HG02938 (cell line): ENCODE results near the gene SETD1A.

ENCODE experiments used
- ATAC-seq: cut with Tn5 transposase; IDR thresholded peaks from one replicate; pipeline ENCODE4 v1.9.1; 2021; ENCODE audit warnings: mild to moderate bottlenecking, moderate library complexity; ENCODE audit not compliant: unreplicated experiment

Gene SETD1A

DNA sequence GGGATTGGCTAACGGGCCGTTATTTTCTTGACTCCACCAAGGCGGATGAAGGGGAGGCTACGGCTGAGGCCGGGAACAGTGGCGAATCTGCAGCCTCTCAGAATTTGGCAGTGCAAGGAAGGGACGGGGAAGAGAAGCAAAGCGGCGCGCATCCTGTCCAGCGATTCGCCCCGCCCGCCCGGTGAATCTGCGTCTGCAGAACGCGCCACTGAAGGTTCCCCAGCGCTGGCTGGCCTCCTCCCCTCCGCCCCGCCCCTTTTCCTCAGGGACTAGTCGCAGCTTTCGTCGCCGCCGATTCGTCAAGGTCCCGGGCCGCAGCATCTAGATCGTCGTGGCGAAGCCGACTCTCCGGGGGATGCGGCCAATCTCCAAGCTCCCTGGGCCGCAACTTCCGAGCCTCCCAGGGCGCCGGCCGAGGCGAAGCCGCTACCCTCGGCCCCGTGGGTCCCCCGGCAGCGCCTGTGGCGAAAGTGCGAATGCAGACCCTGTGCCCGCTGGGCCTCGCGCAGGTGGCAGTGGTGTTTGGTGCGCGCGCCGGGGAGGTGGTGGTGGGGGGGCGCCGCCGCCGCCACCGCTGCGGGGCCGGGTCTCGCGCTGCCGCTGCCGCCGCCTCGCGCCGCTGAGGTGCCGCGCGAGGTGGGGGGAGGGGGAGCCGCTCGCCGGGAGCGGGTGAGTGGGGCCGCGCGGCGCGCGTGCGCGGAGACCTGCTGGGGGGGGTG, at the start of gene SETD1A:
Gene SETD1A (plus strand): TSS at position 299 of the 719 bp plus-strand sequence. CDS start 978 bp downstream, outside the sequence.
- ATAC-seq = peak; percentile 76

DNA sequence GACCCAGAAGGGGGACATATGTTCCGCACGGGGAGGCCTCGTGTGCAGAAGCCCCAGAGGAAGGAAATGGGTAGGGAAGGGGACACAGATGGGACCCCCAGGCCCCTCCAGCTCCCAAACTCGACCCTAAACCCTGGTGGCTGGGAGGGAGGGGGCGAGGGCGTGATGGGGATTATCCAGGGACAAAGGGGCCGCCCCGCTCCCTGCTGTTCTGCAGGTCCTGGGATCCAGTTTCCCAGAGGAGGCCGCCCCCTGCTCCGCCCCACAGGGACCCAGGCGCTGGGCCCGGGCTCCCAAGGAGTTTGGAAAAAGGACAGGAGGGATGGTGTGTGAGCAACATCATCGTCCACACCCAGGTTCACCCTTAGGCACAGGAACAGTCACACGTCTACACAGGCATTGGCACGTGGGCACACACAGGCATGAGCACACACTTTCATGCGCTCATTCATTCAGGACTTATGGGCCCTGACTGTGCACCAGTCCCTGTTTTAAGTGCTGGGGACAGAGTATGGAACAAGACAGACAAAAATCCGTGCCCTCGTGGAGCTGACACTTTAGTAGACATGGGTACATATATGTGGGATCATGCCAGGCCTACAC, 47.0 kb upstream of the SETD1A start:
- ATAC-seq = no peak

DNA sequence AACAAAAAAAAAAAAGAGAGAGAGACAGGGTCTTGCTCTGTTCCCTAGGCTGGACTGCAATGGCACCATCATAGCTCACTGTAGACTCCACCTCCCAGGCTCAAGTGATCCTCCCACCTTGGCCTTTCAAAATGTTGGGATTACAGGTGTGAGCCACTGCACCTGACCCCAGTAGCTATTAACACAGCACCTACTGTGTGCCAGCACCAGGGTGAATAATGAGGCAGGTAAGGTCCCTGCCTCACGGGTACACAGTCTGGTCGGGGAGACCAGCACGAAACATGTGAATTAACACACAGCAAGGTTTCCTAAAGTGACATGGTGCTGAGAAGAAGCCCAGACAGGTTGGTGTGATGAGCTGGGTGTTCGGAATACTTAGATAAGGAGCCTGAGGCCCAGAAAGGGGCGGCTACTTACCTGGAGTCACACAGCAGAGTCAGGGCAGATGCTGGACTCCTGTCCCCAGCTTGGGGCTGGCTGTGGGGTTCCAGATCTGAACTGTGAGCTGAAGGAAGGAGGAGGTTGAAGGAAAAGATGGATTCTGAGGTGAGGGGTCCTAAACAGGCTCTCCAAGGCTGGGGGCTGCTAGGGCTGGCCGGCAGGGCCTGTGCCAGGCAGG, 44.7 kb upstream of the SETD1A start:
- no peak for ATAC-seq

DNA sequence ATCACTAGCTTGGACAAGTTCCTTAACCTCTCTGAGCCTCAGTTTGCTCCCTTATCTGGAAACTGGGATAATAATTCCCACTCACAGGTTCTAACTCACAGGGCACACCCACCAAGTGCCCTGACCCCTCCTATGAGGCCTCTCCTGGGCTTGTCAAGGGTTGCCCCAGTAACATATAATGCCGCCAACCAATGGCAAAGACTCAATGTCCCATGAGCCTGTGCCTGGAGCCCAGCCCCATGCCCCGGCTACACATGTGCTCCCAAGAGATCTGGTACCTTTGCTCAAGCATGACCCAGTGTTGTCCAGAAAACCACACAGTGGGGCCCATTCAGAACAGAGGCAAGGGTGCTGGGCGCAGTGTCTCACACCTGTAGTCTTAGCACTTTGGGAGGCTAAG, 42.7 kb upstream of the SETD1A start:
- no peak for ATAC-seq

DNA sequence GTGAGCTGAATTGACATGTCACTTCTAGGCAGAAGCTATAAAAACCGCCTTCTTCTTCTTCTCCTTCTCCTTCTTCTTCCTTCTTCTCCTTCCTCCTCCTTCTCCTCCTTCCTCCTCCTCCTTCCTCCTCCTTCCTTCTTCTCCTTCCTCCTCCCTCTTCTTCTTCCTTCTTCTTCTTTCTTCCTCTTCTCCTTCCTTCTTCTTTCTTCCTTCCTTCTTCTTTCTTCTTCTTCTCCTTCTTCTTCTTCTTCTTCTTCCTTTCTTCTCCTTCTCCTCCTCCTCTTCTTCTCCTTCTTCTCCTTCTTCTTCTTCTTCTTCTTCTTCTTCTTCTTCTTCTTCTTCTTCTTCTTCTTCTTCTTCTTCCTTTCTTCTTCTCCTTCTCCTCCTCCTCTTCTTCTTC, 38.9 kb upstream of the SETD1A start:
- ATAC-seq = no peak

DNA sequence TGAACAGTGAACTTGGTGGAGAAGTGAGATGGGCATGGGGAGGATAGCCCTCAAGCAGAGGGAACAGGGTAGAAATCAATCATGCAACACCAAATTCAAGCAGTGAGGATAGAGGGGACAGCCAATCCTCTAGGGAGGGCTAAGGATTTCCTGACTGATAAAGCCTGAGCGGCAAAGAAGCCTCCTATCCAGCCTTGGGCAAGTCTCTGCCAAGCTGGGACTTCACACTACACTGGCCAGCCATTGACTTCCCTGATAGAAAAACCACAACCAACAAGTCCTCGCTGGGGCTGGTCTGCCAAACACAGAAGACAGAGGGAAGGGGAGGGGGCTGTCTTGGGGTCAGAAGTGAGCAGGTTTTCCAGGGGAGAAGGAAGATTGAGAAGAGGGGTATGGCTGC, 36.7 kb upstream of the SETD1A start:
- ATAC-seq = no peak

DNA sequence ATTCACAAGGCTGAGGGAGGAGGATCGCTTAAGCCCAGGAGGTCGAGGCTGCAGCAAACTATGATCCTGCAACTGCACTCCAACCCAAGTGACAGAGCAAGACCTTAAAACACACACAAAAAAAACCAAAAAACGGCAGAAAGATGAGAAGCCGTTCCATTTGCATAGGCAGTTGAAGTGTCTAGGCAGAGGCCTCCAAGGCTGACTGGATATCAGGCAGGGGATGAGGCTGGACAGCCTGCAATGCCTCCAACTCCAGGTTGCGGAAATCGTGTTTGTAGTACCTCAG, 36.2 kb upstream of the SETD1A start:
- no peak for ATAC-seq

DNA sequence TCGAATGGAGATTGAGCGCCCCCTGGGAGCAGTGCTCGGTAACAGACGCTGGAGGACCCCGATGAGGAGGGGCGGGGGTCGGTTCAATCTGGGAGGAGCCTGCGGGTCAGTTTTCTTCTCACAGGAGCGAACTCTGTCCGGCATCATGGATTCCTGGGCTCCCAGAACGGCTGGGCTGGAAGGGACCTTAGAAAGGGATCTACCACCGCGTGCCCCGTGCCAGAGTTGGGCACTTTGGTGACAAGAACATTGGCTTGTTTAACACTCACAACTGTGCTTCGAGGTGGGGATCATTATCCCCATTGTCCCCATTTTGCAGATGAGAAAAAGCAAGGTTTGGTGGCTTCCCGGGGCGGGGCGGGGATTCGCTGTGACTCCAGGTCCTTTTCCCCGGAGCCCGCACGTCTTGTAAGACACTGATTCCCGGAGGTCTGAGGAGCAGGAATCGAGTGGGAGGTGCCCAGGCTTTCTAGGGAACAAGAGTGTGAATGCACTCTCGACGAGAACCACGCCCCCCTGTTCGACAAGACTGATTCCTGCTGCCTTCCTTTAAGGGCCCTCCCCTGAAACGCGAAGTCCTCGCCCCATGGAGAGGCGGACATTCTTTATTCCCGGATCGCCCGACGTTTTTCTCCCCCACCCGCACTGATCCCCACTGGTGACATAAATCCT, 35.7 kb upstream of the SETD1A start:
- no peak for ATAC-seq

DNA sequence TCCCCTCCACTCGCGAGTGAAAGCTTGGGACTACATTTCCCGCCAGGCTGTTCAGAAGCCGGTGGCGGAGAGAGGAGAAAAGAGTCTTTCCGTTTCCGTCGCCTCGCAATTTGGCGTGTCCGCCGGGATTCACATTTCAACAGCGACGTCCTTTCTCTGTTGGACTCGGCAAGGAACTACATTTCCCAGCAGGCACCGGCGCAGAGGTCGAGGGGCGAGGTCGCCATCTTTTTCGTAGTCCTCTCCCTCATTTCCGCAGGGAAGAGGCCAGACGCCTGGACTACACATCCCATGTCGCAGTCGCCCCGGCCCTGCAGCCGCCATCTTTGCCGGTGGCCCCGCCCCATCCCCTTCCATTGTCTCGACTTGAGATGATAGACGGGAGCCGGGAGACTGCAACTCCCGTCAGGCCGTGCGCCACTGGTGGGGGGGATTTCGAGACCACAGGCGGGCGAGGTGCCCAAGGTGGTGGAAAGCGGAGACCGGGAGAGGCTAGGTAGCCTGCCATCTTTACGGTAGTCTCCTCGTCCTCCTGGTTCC, 35.1 kb upstream of the SETD1A start:
- ATAC-seq = peak; percentile 75

DNA sequence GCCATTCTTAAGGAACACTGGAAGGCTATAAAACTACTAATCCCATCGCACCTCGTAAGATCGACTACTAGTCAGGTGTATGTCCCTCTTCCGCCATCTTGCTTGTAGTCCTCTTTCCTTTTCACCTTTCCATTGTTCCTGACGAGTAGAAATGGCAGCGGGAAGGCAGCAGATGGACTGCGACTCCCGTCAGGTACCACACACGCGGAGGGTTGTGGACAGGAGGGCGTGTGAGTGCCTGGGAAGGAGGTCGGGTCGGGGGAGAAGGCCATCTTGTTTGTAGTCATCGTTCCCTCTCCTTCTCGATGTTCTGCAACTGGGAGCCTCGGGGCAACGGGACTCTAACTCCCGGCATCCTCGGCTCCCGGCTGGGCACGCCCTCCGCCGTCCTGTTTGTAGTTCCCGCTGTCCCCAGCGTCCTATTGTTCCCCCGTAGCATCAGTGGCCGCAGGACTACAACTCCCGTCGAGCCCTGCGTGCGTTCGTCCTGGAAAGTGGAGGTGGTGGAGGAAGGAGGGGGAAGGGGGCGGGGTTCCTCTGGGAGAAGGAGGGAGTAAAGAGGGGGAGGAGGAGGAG, 34.5 kb upstream of the SETD1A start:
- peak; percentile 63 for ATAC-seq

DNA sequence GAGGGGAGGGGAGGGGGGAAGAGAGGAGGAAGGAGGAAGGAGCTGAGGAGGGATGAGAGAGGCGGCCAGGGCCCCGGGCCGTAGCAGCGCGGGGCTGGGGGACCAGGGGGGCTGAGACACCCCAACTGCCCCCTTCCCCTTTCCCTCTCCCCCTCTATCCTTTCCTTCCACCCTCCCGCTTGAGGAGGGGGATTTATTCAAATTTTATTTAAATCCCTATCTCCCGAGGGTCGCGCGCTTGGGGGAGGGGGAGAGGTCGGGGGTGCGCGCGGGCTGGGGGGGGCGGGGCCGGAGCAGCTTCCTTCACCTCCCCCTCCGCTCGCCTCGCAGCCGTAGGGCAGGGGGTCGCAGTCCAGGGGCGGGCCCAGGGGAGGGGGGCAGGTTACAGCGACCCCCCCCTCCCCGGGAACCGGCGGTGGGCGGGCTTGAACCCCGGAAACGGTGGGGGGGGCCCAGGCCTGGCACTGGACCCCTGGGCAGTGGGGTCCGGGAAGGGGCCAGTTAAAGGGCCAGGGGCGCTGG, 33.9 kb upstream of the SETD1A start, which contains the start of gene FBXL19:
Gene FBXL19 (plus strand): TSS at position 19 of the 522 bp plus-strand sequence. CDS start 2,183 bp downstream, outside the sequence.
- ATAC-seq = no peak

DNA sequence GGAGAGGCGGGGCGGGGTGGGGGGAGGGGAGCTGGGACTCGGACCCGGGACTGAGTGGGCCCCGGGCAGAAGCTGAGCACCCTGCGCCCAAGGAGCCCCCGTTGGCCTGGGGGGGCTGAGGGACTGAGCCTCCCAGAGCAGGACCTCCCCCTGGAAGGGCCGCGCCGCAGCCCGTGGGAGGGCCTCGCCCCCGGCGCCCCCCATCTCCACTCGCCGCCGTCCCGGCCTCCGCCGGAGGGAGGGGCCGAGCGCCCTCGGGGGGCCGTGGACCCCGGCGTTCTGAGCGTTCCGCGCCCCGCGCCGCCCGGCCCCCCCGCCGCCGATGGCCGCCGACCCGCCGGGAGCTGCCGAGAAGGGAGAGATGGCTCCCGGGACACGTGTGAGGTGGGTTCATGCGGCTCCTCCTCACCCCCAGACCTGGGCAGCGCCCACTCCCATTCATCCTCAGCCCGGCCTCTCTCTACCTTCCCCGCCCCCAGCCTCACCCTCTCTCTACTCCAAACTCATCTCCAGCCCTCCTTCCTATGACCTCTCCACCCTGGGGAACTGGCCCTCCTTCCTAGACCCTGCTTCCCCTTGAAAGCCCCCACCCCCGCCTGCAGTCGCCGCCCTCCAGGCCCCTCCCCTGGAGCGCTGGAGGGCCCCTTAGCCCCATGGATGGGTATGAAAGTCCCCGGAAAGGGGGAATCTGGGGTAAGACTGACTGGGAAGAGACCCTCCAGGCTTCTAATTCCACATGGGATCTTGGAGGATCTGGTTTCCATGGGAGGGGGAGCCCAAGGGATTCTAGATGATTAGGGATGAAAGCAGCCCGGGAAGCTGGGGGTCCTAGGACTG, 33.3 kb upstream of the SETD1A start:
- no peak for ATAC-seq

DNA sequence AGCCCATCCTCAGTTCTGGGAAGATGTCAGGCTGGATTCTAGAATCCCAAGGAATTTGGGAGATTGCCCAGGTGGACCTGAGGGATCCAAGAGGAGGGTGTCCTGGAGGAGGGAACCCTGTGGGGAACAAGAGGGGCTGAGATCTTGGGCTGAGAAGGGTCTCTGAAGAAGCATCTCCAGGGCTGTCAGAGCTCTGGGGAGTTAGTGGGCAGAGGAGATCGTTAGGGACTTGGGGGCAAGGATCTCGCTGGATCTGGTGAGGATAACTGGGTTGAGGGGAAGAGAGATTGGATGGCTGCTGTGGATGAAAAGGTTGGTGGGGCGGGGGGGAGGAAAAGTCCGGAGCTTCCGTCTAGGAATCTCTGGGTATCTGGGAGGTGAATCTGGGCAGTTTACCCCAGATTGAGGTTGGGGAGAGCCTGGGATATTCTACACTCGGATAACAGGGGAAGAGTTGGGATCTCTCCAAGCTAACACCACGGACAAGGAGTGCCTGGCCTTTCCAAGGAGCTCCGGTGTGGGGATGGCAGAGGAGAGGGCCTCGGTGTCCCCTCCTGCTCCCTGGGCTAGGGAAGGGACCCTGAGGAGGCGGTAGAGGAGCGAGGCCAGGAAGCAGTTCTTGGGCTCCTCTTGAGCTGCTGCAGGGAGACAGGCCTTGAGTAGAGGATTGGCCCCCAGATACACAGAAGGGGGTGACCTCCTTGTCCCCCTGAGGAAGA, 32.5 kb upstream of the SETD1A start:
- no peak for ATAC-seq

DNA sequence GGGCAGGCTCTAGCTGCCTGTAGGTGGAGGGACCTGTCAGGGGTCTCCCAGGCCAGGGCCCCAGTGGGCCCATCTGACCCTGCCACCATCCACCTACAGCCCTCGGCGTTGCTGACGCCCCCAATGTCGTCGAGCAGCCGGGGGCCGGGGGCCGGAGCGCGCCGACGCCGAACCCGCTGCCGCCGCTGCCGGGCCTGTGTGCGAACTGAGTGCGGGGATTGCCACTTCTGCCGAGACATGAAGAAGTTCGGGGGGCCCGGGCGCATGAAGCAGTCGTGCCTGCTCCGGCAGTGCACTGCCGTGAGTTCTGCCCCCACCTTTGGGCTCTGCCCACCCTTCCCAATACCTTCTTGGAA, 31.9 kb upstream of the SETD1A start:
- ATAC-seq = no peak

DNA sequence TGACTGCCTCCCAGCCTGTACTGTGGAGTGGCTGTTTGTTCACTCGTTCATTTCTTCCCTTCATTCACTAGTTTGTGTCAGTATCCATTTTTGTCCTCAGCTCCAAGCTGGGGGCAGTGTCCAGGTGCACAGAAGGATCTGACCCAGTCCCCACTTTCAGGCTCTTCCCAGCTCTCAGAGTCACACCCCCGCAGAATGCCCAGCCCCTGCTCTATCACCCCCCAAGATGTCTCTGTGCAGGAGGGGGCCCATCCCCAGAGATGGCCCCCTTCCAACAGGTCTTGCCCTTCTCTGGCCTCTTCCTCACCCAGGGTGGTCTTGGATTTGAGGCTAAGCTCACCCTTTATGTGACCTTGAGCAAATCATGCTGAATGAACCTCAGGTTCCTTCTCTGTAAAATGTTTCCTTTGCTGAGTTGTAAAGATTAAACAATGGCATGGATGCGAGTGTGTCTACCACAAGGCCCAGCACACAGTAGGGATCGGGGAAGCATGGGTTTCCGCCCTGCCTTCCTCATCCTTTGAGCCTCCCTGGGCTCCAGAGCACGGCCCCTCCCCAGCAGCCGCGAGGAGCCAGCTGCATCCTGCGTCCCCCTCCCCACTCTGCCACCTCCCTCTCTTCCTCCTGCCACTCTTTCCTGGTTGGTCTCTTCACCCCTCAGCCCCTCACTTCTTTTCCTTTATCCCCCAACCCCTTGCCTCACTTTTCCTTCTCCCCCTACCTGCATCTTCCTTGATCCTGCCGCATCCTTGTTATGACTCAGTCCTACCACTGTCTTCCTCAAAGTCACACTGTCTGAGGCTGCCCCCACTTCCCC, 31.4 kb upstream of the SETD1A start:
- ATAC-seq = no peak

DNA sequence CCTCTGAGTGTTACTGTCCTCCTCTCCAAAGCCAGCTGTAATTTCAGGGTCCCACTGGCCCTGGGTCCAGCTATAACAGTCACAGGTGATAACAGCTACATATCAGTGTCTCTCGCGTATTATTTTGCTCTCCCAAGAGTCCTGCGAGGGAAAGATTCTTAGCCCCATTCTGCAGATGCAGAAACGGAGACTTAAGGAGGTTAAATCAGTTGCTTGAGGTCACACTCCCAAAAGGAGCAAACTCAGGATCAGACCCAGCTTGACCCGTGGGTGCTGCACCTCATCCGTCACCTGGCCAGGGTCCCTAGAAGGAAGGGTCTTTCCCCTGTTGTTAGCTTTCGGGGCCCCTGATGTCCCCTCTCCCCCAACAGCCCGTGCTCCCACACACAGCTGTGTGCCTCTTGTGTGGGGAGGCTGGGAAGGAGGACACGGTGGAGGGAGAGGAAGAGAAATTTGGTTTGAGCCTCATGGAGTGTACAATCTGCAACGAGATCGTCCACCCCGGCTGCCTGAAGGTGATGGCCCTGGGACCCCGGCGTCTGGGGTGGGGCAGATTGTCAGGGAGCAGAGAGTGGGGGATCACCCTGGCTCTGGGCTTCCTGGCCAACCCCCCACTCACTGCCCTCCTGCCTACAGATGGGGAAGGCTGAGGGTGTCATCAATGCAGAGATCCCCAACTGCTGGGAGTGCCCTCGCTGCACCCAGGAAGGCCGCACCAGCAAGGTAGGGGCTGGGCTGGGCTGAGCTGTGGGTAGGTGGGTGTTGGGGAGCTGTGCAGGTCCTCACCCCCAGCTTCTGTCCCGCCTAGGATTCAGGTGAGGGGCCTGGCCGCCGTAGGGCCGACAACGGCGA, 30.4 kb upstream of the SETD1A start:
- ATAC-seq = no peak

DNA sequence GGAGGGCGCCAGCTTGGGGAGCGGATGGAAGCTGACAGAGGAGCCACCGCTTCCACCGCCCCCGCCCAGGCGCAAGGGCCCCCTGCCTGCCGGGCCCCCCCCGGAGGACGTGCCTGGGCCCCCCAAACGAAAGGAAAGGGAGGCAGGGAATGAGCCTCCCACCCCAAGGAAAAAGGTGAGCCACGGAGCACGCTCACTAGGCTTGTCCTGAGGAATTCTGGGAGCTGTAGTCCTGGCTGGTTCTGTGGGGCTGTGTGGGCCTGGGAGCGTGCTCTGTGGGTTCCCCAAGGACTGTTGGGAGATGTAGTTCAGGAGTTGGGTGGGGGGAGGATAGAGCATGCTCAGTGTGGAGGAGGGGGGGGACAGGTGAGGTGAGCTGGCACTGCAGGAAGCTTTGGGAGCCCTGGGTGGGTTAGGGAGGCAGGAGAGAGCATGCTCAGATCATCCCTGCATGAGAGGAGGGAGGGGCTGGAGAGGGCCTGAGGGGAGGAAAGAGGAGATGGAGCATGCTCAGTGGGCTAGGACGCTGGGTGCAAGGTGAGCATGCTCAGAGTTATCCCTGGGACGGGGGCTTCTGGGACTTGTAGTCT, 29.7 kb upstream of the SETD1A start:
- ATAC-seq = no peak
